ENCODE results near the gene MAP4.

DNA sequence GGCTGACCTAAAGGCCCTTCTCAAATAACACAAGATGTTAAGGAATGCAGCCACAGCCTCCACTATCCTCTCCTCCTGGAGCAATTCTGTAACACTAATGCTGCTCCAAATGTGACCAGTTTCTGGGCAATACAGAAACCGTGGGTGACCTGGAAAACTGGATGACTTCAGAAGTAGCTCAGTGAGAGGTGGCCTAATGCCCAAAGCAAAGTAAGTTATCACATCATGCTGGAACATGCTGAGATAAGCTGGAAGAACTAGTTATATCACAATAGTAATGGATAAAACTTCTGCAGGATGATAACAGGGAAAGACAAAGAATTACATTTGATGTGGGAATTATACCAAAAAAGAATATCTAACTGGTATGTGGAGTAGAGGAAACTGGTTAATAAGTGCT is 141.3 kb downstream of the MAP4 start:
- no peak for TF ChIP-seq RFX5 (IDR thresholded peaks at IDR 0.05)
- no peak for TF ChIP-seq NR3C1 (IDR thresholded peaks at IDR 0.05)
- no peak for TF ChIP-seq CHD2 (IDR thresholded peaks at IDR 0.05; ENCODE audit: low read length, partially characterized antibody)
- TF ChIP-seq, protein P1, sequence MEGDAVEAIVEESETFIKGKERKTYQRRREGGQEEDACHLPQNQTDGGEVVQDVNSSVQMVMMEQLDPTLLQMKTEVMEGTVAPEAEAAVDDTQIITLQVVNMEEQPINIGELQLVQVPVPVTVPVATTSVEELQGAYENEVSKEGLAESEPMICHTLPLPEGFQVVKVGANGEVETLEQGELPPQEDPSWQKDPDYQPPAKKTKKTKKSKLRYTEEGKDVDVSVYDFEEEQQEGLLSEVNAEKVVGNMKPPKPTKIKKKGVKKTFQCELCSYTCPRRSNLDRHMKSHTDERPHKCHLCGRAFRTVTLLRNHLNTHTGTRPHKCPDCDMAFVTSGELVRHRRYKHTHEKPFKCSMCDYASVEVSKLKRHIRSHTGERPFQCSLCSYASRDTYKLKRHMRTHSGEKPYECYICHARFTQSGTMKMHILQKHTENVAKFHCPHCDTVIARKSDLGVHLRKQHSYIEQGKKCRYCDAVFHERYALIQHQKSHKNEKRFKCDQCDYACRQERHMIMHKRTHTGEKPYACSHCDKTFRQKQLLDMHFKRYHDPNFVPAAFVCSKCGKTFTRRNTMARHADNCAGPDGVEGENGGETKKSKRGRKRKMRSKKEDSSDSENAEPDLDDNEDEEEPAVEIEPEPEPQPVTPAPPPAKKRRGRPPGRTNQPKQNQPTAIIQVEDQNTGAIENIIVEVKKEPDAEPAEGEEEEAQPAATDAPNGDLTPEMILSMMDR (IDR thresholded peaks at IDR 0.05), result no peak
- TF ChIP-seq MAFK (IDR thresholded peaks at IDR 0.05; ENCODE audit: partially characterized antibody), result no peak
- TF ChIP-seq, protein P2, sequence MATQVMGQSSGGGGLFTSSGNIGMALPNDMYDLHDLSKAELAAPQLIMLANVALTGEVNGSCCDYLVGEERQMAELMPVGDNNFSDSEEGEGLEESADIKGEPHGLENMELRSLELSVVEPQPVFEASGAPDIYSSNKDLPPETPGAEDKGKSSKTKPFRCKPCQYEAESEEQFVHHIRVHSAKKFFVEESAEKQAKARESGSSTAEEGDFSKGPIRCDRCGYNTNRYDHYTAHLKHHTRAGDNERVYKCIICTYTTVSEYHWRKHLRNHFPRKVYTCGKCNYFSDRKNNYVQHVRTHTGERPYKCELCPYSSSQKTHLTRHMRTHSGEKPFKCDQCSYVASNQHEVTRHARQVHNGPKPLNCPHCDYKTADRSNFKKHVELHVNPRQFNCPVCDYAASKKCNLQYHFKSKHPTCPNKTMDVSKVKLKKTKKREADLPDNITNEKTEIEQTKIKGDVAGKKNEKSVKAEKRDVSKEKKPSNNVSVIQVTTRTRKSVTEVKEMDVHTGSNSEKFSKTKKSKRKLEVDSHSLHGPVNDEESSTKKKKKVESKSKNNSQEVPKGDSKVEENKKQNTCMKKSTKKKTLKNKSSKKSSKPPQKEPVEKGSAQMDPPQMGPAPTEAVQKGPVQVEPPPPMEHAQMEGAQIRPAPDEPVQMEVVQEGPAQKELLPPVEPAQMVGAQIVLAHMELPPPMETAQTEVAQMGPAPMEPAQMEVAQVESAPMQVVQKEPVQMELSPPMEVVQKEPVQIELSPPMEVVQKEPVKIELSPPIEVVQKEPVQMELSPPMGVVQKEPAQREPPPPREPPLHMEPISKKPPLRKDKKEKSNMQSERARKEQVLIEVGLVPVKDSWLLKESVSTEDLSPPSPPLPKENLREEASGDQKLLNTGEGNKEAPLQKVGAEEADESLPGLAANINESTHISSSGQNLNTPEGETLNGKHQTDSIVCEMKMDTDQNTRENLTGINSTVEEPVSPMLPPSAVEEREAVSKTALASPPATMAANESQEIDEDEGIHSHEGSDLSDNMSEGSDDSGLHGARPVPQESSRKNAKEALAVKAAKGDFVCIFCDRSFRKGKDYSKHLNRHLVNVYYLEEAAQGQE (IDR thresholded peaks at IDR 0.05), result no peak
- TF ChIP-seq, protein P3, sequence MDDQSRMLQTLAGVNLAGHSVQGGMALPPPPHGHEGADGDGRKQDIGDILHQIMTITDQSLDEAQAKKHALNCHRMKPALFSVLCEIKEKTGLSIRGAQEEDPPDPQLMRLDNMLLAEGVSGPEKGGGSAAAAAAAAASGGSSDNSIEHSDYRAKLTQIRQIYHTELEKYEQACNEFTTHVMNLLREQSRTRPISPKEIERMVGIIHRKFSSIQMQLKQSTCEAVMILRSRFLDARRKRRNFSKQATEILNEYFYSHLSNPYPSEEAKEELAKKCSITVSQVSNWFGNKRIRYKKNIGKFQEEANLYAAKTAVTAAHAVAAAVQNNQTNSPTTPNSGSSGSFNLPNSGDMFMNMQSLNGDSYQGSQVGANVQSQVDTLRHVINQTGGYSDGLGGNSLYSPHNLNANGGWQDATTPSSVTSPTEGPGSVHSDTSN (IDR thresholded peaks at IDR 0.05), result no peak

Data from A549 (cell line).